GM23338 (cell line): ENCODE measurements around the gene CMTM5. TPM values are rescaled to one million over a fixed set of nuclear protein-coding genes. Genes with fewer than 3 reads are reported as not detected.

Experiments
- ATAC-seq: fragments of 200-7000 bp; cut with Tn5 transposase; 3 replicates; pipeline ENCODE4 v1.9.1; 2020
- DNase-seq: peaks from one replicate; pipeline ENCODE4 v3.0.0-alpha.2; 2015; ENCODE audit warnings: low spot score
- H2AFZ ChIP-seq: fragments of 200-600 bp; sonication (generic); 2 replicates; pipeline ENCODE4 v1.8.0; 2016; ENCODE audit warnings: antibody characterized with exemption, mild to moderate bottlenecking, moderate library complexity
- H3F3A ChIP-seq: fragments of 200-600 bp; sonication (generic); replicated peaks from 2 replicates; pipeline ENCODE4 v1.8.0; 2017; ENCODE audit warnings: antibody characterized with exemption, mixed run types, low read depth
- H3K27ac ChIP-seq: fragments of 200-600 bp; sonication (generic); 2 replicates; pipeline ENCODE4 v1.6.1; 2016; ENCODE audit warnings: low read depth
- H3K27me3 ChIP-seq: fragments of 200-600 bp; sonication (generic); 2 replicates; pipeline ENCODE4 v1.8.0; 2016; ENCODE audit warnings: mild to moderate bottlenecking, mixed run types, moderate library complexity; ENCODE audit not compliant: insufficient read depth
- H3K36me3 ChIP-seq: fragments of 200-600 bp; sonication (generic); 2 replicates; pipeline ENCODE4 v1.8.0; 2016; ENCODE audit warnings: mild to moderate bottlenecking; ENCODE audit not compliant: insufficient read depth
- H3K4me1 ChIP-seq: fragments of 200-600 bp; sonication (generic); 2 replicates; pipeline ENCODE4 v1.8.0; 2016; ENCODE audit warnings: mild to moderate bottlenecking, moderate library complexity; ENCODE audit not compliant: insufficient read depth
- H3K4me2 ChIP-seq: fragments of 200-600 bp; sonication (generic); 2 replicates; pipeline ENCODE4 v1.7.1; 2017; ENCODE audit warnings: mixed run types
- H3K4me3 ChIP-seq: fragments of 200-600 bp; sonication (generic); 2 replicates; pipeline ENCODE4 v1.6.1; 2016; ENCODE audit warnings: mixed run types
- H3K79me2 ChIP-seq: fragments of 200-600 bp; sonication (generic); replicated peaks from 2 replicates; pipeline ENCODE4 v1.8.0; 2017; ENCODE audit warnings: mild to moderate bottlenecking; ENCODE audit not compliant: insufficient read depth
- H3K9me2 ChIP-seq: fragments of 200-600 bp; sonication (generic); 2 replicates; pipeline ENCODE4 v1.8.0; 2017; ENCODE audit not compliant: insufficient read depth
- H4K20me1 ChIP-seq: fragments of 200-600 bp; sonication (generic); replicated peaks from 2 replicates; pipeline ENCODE4 v1.8.0; 2017; ENCODE audit warnings: mild to moderate bottlenecking; ENCODE audit not compliant: insufficient read depth
- H3K27ac Mint-ChIP-seq: 2 replicates; pipeline ENCODE4 v1.8.0; 2020; ENCODE audit warnings: inconsistent platforms, mild to moderate bottlenecking, moderate library complexity, mixed read lengths
- H3K27me3 Mint-ChIP-seq: 3 replicates; pipeline ENCODE4 v1.8.0; 2022; ENCODE audit warnings: low read depth, mild to moderate bottlenecking, moderate library complexity, mixed read lengths, inconsistent platforms; ENCODE audit not compliant: insufficient read depth, poor library complexity
- H3K36me3 Mint-ChIP-seq: 3 replicates; pipeline ENCODE4 v1.8.0; 2021; ENCODE audit warnings: low read depth, mild to moderate bottlenecking, inconsistent platforms, moderate library complexity, mixed read lengths
- H3K4me1 Mint-ChIP-seq: 3 replicates; pipeline ENCODE4 v1.8.0; 2020; ENCODE audit warnings: mild to moderate bottlenecking, inconsistent platforms, mixed read lengths
- H3K4me3 Mint-ChIP-seq: 3 replicates; pipeline ENCODE4 v1.8.0; 2021; ENCODE audit warnings: moderate library complexity, mild to moderate bottlenecking, inconsistent platforms, mixed read lengths
- H3K9me3 Mint-ChIP-seq: 3 replicates; pipeline ENCODE4 v1.8.0; 2020; ENCODE audit warnings: moderate library complexity, mild to moderate bottlenecking, inconsistent platforms, mixed read lengths
- CREB1 ChIP-seq: fragments of 250-450 bp; sonication (Bioruptor Pico); IDR thresholded peaks from 2 replicates; pipeline ENCODE4 v1.5.0; 2020; ENCODE audit warnings: low read depth, mild to moderate bottlenecking, moderate library complexity
- CTCF ChIP-seq, 2 experiments: fragments of 200-600 bp in 1 of 2; sonication (generic) in 1 of 2; conservative IDR thresholded peaks; 2 replicates each; pipeline versions ENCODE4 v1.5.1 to v1.6.1; 2016 to 2017; ENCODE audit warnings: antibody characterized with exemption in 2 of 2, low read depth in 2 of 2, mild to moderate bottlenecking in 2 of 2, moderate library complexity in 1 of 2
- EZH2phosphoT487 ChIP-seq: fragments of 200-600 bp; sonication (generic); IDR thresholded peaks from one replicate; pipeline ENCODE4 v1.8.1; 2018; ENCODE audit warnings: antibody characterized with exemption; ENCODE audit not compliant: unreplicated experiment
- NANOG ChIP-seq: IDR thresholded peaks from 2 replicates; pipeline ENCODE4 v1.6.1; 2016; ENCODE audit warnings: antibody characterized with exemption, borderline replicate concordance
- POLR2AphosphoS5 ChIP-seq: IDR thresholded peaks from 2 replicates; pipeline ENCODE4 v1.6.1; 2016; ENCODE audit warnings: antibody characterized with exemption, low read depth
- REST ChIP-seq: IDR thresholded peaks from one replicate; pipeline ENCODE4 v1.6.1; 2018; ENCODE audit warnings: antibody characterized with exemption; ENCODE audit not compliant: unreplicated experiment
- ZNF114 ChIP-seq: fragments of 250-450 bp; sonication (Bioruptor Pico); IDR thresholded peaks from 2 replicates; pipeline ENCODE4 v1.5.0; 2020; ENCODE audit warnings: mild to moderate bottlenecking, moderate library complexity
- ZNF462 ChIP-seq: fragments of 250-450 bp; sonication (Bioruptor Pico); IDR thresholded peaks from 2 replicates; pipeline ENCODE4 v1.5.0; 2020; ENCODE audit warnings: mild to moderate bottlenecking, moderate library complexity
- polyA plus RNA-seq: library from polyadenylated mRNA; unstranded; fragments of >200 nt; fragmentation: Nextera tagmentation; extraction: Ambion mirVana; gene quantifications from 2 replicates; pipeline ENCODE4 v1.2.1, GENCODE V29; 2016
- total RNA-seq: library from RNA; depleted of rRNA; stranded (reverse); fragments of >200 nt; shearing (Covaris generic); gene quantifications from 2 replicates; pipeline ENCODE4 v1.2.3, GENCODE V29; 2014
- TF ChIP-seq, protein P1 (sequence below): IDR thresholded peaks from 2 replicates; pipeline ENCODE4 v1.6.1; 2016; ENCODE audit warnings: antibody characterized with exemption

Gene CMTM5
- total and polyA plus RNA-seq, 2 experiments from 2014 or later = 0.24 TPM; not detected in 1

GRCh38 chr14:23396781-23397407, 20.0 kb downstream of the CMTM5 start:
- ATAC-seq (no peak), DNase-seq (no peak)
- no peaks in the 10 kb centered on the region for H3F3A ChIP-seq
- H3K4me2 ChIP-seq = no peak overlapping the region
- H4K20me1 ChIP-seq = no peaks in the 10 kb centered on the region
- Mint-ChIP-seq H3K4me1 (peaks cover 6% of the 10 kb centered on the region), H3K27ac (no peak overlapping the region), H3K9me3 (peaks cover 3% of the 10 kb centered on the region; the same call in 1 of the 3 replicates), H3K4me3 (no peak overlapping the region), H3K27me3 (peaks cover 7% of the 10 kb centered on the region), H3K36me3 (no peaks in the 10 kb centered on the region; the same call in 2 of the 3 replicates)
- H3K4me3 ChIP-seq = no peak overlapping the region
- H3K27ac ChIP-seq = no peak overlapping the region
- no peak overlapping the region for H2AFZ ChIP-seq
- no peaks in the 10 kb centered on the region for H3K36me3 ChIP-seq
- peaks cover 9% of the 10 kb centered on the region; the same call in 1 of the 2 replicates for H3K9me2 ChIP-seq
- TF ChIP-seq, protein P1, sequence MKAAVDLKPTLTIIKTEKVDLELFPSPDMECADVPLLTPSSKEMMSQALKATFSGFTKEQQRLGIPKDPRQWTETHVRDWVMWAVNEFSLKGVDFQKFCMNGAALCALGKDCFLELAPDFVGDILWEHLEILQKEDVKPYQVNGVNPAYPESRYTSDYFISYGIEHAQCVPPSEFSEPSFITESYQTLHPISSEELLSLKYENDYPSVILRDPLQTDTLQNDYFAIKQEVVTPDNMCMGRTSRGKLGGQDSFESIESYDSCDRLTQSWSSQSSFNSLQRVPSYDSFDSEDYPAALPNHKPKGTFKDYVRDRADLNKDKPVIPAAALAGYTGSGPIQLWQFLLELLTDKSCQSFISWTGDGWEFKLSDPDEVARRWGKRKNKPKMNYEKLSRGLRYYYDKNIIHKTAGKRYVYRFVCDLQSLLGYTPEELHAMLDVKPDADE = no peak
- TF ChIP-seq POLR2AphosphoS5 (no peak), CTCF (conservative IDR thresholded peaks at IDR 0.05; ENCODE audit: low read depth in 2 of 2) (no peak), NANOG (no peak), REST (no peak), EZH2phosphoT487 (no peak), ZNF114 (no peak), CREB1 (CRISPR knock-in tag) (no peak), ZNF462 (CRISPR knock-in tag) (no peak)
- H3K79me2 ChIP-seq = no peaks in the 10 kb centered on the region
- peaks cover 6% of the 10 kb centered on the region; the same call in 1 of the 2 replicates for H3K4me1 ChIP-seq
- no peaks in the 10 kb centered on the region for H3K27me3 ChIP-seq
